HG03342 (cell line): Measurements from ENCODE around the gene SNAI3.

Experiments
- ATAC-seq: cut with Tn5 transposase; IDR thresholded peaks from one replicate; pipeline ENCODE4 v1.9.1; 2021; ENCODE audit warnings: mild to moderate bottlenecking, moderate library complexity; ENCODE audit not compliant: unreplicated experiment

The SNAI3 gene

DNA sequence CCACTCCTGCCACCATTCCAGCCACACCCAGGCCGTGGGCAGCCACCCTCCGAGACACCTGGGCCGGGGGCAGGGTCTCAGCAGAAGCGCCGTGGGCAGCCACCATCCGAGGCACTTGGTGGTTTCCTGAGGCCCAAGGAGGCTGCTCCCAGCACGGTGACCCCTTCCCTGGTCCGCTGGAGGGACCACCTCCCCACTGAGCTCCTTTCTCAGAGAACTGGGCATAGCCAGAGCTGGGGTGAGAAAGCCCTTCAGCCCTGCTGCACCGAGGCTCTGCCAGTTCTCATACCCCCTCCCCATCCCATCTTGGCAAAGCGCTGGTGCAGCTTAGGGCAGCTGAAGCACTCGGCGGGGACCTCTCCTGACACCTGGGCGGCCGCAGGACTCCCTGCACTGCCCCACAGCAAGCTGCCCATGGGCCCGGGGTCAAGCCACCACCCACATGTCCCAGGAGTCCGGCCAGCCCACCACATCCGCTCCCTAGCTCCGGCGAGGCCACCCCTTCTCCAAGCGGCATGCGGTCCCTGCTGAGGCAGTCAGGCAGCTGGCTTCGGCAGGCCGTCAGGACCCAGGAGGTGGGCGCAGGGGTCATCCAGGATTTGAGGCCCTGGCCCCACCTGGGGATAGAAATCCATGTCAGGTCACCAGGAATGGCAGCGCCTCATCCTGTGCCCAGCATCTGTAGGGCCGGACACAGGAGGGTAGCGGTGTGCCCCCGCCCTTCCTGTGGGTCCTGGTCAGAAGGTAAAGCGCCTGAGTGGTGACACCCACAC is 34.1 kb downstream of the SNAI3 start:
- no peak for ATAC-seq

DNA sequence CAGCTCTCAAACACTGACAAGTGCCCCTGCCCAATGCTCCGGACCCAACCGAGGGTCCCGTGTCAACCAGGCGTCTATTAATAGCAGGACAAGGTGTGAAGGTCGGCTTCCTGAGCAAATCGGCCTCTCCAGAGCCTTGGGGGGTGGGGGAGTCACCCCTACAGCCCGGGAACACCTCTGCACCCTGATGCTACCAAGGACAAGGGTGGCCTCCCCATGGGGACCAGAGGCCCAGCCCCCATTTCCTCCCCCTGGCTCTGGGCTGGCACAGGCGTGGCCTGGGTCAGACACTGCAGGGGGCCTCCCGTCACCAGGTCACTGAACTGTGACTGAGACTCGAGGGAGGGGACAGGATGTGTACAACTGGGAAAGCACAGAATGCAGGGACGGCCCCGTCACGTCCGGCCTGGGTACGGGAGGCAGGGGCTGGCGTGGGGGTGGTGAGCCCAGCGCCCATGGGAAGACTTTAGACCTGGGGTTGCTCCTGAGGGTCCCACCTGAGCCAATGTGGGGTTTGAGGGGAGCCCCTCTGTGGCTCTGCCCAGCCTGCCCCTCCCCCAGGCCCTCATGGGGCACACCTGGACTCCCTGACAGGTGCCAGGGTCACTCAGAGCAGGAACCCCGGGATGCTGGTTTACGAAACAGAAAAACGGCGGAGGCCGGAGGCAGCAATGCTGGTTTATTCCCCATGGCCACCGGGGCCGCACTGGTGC is 34.9 kb downstream of the SNAI3 start:
- ATAC-seq, result peak; percentile 79

DNA sequence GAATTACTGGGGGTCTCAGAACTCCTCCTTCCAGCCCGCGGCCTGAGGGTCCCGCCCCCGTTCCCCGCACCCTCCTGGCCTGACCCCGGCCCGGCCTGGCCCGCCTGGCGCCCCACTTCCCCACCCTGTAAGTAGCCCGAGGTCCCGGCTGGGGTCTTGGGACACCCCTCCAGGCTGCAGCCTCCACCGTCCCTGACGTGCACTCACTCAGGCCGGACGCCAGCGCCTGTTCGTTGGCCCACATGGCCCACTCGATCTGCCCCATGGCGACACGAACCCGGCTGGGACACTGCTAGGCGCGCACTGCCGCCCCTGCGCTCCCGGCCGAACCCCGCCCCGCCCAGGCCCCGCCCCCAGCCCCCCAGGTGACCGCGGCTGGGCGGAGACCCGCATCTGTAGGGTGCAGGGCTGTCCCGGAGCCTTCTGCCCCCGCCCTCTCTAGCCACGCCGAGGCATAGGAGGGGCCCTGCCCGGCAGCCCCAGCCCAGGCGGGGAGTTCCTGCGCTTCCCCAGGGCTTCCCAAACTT is 35.5 kb downstream of the SNAI3 start, which contains the start of gene CYBA:
TSS of gene CYBA (minus strand) at position 305 of the 527 bp plus-strand sequence. CDS start at position 265, 40 bp downstream.
- peak; percentile 66 for ATAC-seq

DNA sequence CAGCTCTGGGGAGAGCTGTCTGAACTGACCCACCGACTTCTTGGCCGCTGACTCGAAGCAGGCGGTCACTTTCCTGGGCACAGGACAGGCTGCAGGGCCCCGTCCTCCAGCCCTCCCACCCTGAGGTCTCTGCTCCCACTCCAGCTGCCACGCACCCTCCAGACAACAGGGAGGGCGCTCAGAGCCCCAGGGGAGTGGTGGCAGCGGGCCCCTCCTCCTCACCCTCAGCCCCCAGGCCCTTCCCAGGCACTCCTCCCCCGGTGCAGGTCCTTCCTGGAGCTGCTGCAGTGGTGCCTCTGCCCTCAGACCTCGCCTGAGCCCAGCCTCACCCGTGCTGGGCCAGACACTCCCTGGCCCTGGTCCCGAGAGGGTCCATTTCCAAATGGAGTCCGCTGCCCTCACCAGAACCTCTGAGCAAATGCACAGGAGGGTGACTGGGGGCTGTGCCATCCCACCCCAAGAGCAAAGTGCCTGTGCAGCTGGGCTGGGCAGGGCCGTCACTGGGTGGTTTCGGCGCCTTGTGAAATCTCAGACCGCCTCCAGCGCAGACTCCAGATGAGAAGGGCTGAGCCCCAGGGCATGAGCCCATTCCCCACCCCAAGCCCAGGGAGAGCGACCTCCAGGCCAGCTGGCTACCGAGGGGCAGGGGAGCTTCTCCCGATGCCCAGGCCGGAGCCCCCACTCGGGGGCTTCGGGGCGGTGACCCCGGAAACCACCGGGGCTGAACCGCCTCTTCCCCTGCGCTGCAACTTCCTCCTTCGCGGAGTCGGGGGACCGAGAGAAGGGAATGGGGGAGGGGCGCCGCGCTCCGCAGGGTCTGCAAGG is 36.2 kb downstream of the SNAI3 start:
- ATAC-seq, result peak; percentile 11

DNA sequence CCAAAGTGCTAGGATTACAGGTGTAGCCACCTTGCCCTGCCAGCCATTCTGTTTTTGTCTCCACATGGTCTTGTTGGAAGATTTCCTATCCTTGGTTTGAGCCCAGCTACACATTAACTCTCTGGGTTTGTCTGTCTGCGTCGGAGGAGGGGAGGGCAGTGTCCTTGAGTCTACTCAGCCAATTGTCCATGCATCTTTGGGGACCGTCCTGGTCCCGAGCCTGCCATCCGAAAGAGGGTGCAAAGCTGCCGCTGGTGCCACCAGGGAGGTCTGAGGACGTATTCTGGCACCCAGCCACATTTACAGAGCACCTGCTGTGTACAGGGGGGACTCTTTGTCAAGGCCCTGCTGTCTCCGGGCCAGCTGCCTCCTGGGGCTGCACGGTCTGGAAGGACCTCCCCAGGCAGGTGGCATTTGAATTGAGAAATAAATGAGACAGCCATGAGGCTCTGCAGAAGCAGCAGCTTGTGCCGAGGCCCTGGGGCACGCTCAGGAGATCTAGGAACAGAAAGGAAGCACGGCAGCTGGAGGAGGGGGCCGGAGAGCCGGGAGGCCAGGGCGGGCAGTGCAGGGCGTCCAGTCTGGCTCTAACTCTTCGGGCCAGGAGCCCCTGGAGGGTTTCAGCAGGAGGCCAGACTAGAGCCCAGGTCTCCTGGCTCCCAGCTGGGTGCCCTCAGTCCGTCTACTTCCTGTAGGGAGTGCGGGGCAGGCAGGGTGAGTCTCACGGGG is 36.9 kb downstream of the SNAI3 start:
- ATAC-seq, result no peak

DNA sequence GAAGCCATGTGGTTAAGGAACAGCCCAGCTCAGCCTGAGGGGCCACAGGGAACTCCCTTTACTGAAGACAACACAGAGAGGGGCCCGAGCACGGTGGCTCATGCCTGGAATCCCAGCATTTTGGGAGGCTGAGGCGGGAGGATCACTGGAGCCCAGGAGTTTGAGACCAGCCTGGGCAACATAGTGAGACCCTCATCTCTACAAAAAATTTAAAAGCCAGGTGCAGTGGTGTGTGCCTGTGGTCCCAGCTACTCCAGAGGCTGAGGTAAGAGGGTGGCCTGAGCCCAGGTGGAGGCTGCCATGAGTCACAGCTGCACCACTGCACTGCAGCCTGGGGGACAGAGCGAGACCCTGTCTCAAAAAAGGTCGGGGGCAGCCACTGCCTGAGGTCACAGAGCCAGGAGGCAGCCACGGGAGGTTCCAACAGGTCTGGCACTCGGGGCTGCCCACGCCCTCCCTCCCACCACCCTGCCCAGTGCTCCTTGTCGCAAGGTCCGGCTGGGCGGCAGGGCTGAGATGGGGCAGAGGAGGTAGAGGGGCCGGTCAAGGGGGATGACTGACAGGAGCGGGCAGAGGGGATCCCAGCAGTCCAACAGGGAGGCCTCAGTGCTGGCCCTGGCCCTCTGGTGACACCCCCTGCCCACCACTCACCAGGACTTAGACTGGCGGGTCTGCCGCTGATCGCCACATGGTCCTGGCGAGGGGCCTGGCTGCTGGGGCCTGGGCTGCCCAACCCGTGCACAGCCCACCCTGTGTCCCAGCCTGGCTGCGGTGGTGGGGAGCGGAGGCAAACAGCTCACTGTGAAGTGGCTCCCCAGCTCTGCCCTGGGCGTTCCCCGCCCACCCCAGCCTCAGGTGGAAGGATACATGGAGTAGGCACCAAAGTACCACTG is 38.9 kb downstream of the SNAI3 start:
- ATAC-seq, result no peak

DNA sequence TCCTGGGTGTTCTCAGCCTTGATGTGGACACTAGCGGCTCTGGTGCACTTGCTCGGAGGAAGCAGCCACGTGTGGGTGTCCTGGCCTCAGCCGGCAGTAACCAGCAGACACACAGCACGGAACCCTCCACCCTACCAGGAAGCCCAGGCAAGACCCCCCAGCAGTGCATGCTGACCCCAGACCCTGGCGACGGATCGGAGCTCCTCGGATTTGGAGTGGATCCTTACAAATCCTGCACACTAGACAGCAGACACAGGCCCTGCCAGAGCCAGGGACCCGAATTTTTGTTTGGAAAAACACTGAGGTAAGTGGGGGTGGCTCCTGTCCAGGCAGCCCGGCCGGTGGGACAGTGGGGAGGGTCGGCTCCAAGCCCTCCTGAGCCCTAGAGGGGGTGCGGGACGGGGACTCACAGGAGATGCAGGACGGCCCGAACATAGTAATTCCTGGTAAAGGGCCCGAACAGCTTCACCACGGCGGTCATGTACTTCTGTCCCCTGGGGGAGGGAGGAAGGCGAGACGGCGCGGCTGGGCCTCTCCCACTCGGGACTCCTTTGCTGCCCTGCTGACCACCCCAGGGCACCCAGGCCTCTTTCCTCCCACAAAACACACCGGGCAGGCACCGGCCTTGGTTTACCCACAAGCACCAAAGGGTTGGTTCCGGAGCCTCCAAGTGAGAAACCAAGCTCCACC is 39.8 kb downstream of the SNAI3 start:
- ATAC-seq, result no peak

DNA sequence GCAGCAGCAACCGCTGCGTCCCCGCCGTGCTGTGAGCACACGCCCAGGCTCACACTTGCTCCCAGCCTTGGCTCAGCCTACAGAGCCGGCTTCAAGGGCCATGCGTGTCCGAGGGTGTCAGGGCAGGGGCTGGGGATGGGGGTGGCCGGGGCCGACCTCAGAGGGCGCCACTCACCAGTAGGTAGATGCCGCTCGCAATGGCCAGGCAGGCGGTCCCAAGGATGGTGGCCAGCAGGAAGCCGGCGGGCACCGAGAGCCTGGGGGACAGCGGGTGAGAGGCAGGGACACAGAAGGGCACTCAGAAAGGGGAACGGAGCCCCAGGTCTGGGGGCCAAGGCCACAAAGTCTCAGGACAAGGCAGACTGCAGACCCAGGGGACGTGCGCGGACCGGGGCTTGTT is 40.4 kb downstream of the SNAI3 start:
- no peak for ATAC-seq

DNA sequence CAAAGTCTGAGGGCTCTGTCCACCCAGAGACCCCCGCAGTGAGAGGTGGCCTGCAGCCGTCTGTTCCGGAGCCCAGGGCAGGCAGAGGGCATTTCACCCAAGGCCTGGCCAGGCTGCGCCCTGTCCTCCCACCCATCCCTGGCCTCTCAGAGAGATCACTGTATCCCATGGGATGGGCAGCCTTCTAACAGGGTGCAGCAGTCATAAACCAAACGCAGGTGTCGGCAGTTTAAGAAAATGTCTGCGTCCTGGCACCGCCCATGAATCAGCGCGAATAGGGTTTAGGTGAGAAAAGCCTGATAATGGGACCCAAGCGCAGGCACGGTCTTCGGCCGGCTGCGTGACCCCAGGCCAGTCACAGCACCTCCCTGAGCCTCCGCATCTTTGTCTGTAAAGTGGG is 40.9 kb downstream of the SNAI3 start:
- no peak for ATAC-seq

DNA sequence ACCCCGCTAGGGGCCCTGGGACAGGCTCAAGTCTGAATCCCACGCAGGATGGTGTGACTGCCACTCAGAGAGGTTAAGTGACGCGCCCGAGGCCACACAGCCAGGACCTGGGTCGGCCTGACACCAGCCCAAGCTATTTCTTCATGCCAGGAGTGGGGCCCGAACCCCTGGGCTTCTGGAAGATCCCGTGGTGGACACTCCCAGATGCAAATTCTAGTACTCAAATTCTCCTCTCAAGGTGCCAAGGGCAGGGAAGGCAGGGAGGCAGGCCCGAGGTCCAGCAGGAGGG is 42.7 kb downstream of the SNAI3 start:
- ATAC-seq, result no peak

DNA sequence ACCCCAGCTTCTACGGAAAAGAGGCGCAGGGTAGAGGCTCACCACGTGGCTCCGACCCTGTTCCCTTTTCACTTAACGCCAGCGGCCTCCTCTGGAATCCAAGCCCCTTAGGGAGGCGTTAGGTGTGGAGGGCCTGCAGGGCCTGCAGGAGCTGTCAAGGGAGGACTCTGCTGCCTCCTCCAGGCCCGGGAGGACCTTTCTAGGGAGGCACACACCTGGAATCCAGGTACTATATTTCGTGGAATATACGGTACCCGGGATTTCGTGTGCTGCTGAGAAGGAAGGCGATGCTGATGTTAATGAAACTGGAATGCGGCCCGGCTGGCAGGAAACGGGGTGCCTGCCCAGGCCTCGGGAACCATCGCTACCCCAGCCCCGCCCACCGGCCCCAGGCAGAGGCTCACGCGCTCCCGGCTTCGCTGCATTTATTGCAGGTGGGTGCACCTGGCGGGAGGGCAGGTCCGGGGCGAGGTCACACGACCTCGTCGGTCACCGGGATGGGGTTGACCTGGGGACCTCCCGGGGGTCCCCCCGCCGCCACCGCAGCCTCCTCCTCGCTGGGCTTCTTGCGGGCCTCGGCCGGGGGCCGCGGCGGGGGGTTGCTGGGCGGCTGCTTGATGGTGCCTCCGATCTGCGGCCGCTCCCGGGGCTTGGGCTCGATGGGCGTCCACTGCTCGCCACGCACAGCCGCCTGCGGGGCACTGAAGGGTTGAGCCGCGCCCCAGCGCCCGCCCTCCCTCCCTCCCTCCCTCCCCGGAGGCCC is 43.2 kb downstream of the SNAI3 start:
- ATAC-seq, result no peak

DNA sequence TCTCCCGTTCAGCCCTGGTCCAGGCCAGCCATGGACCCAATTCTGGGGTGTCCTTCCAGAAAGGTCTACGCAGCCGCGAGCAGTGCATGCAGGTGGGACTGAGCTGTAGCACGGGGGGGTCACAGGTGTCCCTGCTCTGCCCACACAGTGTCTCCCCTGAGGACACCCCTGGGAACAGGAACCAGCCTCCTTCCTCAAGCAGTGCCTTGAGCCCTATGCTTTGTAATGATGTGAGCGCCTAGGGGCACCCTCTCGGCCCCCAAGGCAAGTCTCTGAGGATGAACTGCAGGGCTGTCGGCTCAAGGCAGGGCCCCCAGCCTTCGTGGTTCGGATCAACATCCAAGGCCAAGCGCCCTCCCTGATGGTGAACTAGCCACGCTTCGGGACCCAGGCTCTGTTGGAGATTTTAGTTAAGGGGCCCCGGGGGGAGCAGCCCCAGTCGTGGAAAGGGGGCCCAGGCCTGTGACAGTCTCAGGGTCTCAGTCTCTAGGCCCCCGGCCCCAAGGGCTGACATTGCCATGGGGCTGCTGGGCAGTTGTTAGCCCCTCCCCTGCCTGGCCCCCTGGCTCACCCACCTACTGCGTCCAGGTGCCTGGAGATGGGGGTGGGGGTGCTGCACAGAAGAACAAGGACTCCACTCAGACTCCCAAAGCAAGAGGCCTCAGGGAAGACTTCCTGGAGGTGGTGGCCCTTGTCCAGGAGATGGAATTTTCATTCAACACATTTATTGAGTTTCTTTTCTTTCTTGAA is 45.6 kb downstream of the SNAI3 start:
- ATAC-seq, result no peak

DNA sequence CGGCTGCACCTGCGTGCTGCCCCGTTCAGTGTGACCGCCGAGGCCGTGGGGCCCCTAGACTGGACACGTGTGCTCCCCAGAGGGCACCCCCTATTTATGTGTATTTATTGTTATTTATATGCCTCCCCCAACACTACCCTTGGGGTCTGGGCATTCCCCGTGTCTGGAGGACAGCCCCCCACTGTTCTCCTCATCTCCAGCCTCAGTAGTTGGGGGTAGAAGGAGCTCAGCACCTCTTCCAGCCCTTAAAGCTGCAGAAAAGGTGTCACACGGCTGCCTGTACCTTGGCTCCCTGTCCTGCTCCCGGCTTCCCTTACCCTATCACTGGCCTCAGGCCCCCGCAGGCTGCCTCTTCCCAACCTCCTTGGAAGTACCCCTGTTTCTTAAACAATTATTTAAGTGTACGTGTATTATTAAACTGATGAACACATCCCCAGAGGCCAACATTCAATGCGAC is 46.2 kb downstream of the SNAI3 start:
- no peak for ATAC-seq

DNA sequence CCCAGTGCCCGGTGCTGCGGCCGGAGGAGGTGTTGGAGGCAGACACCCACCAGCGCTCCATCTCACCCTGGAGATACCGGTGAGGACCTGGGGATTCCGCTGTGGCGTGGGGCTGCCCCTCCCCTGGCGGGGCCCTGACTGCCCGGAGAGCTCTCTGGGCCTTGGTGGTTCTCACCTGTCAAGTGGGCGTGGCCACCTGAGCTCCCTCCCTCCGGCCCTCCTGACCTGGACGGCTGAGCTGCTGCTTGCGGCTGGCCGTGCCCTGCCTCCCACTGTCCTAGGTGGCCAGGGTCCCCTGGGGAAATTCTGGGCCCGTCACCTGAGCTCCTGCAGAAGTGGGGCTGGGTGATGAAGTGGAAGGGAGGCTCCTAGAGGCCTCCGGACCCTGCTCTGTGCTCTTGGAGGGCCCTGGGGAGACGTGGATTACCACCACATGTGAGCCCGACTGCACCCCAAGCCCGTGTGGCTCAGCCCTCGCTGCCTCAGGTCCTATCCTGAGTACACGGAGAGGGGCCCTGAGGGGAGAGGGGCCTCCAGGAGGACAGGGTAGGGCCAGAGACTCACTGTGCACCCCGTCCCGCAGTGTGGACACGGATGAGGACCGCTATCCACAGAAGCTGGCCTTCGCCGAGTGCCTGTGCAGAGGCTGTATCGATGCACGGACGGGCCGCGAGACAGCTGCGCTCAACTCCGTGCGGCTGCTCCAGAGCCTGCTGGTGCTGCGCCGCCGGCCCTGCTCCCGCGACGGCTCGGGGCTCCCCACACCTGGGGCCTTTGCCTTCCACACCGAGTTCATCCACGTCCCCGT is 46.9 kb downstream of the SNAI3 start:
- ATAC-seq, result no peak

DNA sequence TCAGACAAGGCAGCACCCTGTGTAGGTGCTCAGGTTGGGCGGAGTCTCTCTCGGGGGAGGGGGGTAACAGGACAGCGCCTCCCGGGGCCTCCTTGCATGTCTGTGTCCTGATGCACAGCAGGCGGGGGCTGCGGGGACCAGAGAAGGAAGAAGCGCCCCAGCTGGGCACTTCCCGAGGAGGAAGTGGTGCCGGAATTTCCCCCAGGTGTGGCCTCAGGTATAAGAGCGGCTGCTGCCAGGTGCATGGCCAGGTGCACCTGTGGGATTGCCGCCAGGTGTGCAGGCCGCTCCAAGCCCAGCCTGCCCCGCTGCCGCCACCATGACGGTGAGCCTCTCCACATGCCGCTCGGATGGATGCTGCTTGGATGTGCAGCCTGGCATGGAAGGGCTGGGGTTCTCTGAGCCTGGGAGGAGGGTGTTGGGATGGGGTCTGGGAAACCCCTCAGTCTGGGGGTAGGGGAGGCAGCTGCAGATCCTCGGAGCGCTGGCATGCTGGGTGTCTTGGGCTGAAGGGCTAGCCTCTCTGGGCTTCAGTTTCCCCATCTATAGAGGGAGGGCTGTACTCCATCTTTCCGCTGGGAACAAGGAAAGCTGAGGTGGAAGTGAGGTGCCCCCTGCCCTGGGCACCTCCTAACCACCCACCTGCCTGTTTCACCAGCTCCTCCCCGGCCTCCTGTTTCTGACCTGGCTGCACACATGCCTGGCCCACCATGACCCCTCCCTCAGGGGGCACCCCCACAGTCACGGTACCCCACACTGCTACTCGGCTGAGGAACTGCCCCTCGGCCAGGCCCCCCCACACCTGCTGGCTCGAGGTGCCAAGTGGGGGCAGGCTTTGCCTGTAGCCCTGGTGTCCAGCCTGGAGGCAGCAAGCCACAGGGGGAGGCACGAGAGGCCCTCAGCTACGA is 47.7 kb downstream of the SNAI3 start, which contains the start of gene IL17C:
TSS of gene IL17C (plus strand) at position 250 of the 908 bp plus-strand sequence. CDS start at position 320, 70 bp downstream.
- no peak for ATAC-seq
